Head of caudate nucleus (tissue), 42 donors: ENCODE results near the gene CDKN3.
"Not testable (repeated sequence)": the region's sequence is repeated elsewhere in the genome, so short reads cannot be mapped to it uniquely, and the experiment has no call there.

Source experiments
- DNase-seq, 42 donors: peaks; one replicate each; pipeline versions ENCODE4 v3.0.0 to v3.0.0-alpha.2; 2020 to 2021; ENCODE audit warnings: mixed read lengths in 7 of 42
- intact Hi-C: fragments of 100-400 bp; cut with DNase I; formaldehyde crosslinking; loops from one replicate; pipeline ENCODE4 v1.15.0; 2022

CDKN3 gene

GRCh38 chr14:54396183-54396492 lies 669 bp upstream of the CDKN3 start:
- DNase-seq = no peak
- intact Hi-C loops = no loop called here

- intact Hi-C loops = no loop called here
Measured at GRCh38 chr14:54399560-54399959, 2.8 kb downstream of the CDKN3 start.

GRCh38 chr14:54403401-54404005 lies 6.7 kb downstream of the CDKN3 start:
- intact Hi-C loops, DNase-seq: not testable (repeated sequence)

More at GRCh38 chr14:54399560-54399959, 2.8 kb downstream of the CDKN3 start:
- DNase-seq = no peak

GRCh38 chr14:54410215-54410614 lies 13.4 kb downstream of the CDKN3 start:
- no peak for DNase-seq
- intact Hi-C loops = no loop called here

- intact Hi-C loops = no loop called here
- DNase-seq = no peak
Measured at GRCh38 chr14:54411371-54411770, 14.6 kb downstream of the CDKN3 start.

GRCh38 chr14:54420478-54421142 lies 23.8 kb downstream of the CDKN3 start:
- DNase-seq = peak in 30 of 42 donors; percentile 13 to 74 (median 40)
- intact Hi-C loops = no loop called here

GRCh38 chr14:54423991-54424390 lies 27.2 kb downstream of the CDKN3 start:
- DNase-seq = no peak
- intact Hi-C loops = no loop called here

- intact Hi-C loops = no loop called here
- DNase-seq = no peak
Measured at GRCh38 chr14:54424479-54424901, 27.7 kb downstream of the CDKN3 start.

- no peak for DNase-seq
- intact Hi-C loops = no loop called here
Measured at GRCh38 chr14:54425068-54425467, 28.3 kb downstream of the CDKN3 start.

- intact Hi-C loops = no loop called here
- no peak for DNase-seq
Measured at GRCh38 chr14:54425537-54426274, 28.9 kb downstream of the CDKN3 start.

GRCh38 chr14:54427871-54428270 lies 31.1 kb downstream of the CDKN3 start:
- intact Hi-C loops = no loop called here
- no peak for DNase-seq

GRCh38 chr14:54428527-54428926 lies 31.7 kb downstream of the CDKN3 start:
- intact Hi-C loops = no loop called here
- DNase-seq = no peak

- DNase-seq = no peak
- intact Hi-C loops = no loop called here
Measured at GRCh38 chr14:54435500-54435981, 38.7 kb downstream of the CDKN3 start.

GRCh38 chr14:54437954-54438353 lies 41.1 kb downstream of the CDKN3 start:
- intact Hi-C loops = loop anchor here (2.0 kb wide), 1 partner anchor 51 kb away; the partner anchor contains the start of gene GMFB
- not testable (repeated sequence) for DNase-seq

GRCh38 chr14:54438703-54439102 lies 41.9 kb downstream of the CDKN3 start:
- intact Hi-C loops = loop anchor here (2.0 kb wide), 1 partner anchor 50 kb away; the partner anchor contains the start of gene GMFB
- no peak for DNase-seq

- intact Hi-C loops = loop anchor here (5.0 kb wide), 1 partner anchor 67 kb away; the partner anchor contains the start of gene CGRRF1
Measured at GRCh38 chr14:54440037-54440436, 43.2 kb downstream of the CDKN3 start.

GRCh38 chr14:54440476-54440872 lies 43.7 kb downstream of the CDKN3 start:
- DNase-seq = no peak
- intact Hi-C loops = loop anchor here (5.0 kb wide), 1 partner anchor 67 kb away; the partner anchor contains the start of gene CGRRF1

More at GRCh38 chr14:54440037-54440436, 43.2 kb downstream of the CDKN3 start:
- no peak for DNase-seq

- intact Hi-C loops = loop anchor here (5.0 kb wide), 1 partner anchor 66 kb away; the partner anchor contains the start of gene CGRRF1
- DNase-seq = peak; percentile 72 to 97 (median 93)
Measured at GRCh38 chr14:54440873-54441868, 44.4 kb downstream of the CDKN3 start, which contains the start of gene CNIH1. Gene CNIH1, minus strand, starts transcription at chr14:54441374. Its CDS starts 47 bp downstream, at chr14:54441327.
